Vagina (tissue), 2 donors: ENCODE results near the gene FLRT2.

ENCODE experiments used
- CTCF ChIP-seq, 3 experiments: fragments of 450-650 bp in 2 of 3; fragments of 200-600 bp in 1 of 3; sonication (generic) in 1 of 3; IDR thresholded peaks; one replicate each; pipeline ENCODE4 v1.5.1; 2017 to 2019; ENCODE audit warnings: antibody characterized with exemption in 3 of 3, mild to moderate bottlenecking in 2 of 3, moderate library complexity in 2 of 3
- POLR2A ChIP-seq, 2 donors: fragments of 450-650 bp; IDR thresholded peaks; one replicate each; pipeline ENCODE4 v1.6.1; 2017; ENCODE audit warnings: antibody characterized with exemption in 2 of 2, mild to moderate bottlenecking in 2 of 2, moderate library complexity in 2 of 2
- POLR2AphosphoS5 ChIP-seq, 2 donors: sonication (generic); formaldehyde crosslinking; IDR thresholded peaks; one replicate each; pipeline ENCODE4 v1.9.0; 2017; ENCODE audit warnings: antibody characterized with exemption in 2 of 2, mild to moderate bottlenecking in 2 of 2, low read depth in 1 of 2; ENCODE audit not compliant: insufficient read depth in 1 of 2

GRCh38 chr14:85487215-85487614 lies 42.7 kb upstream of the FLRT2 start:
- no peak for TF ChIP-seq CTCF (IDR thresholded peaks at IDR 0.05)
- TF ChIP-seq POLR2A (IDR thresholded peaks at IDR 0.05), result no peak
- no peak for TF ChIP-seq POLR2AphosphoS5 (IDR thresholded peaks at IDR 0.05; ENCODE audit: insufficient read depth in 1 of 2, low read depth in 1 of 2)
